Mesothelial cell of epicardium (in vitro differentiated cells): ENCODE results near the gene FRMD1. TPM values are rescaled to one million over a fixed set of nuclear protein-coding genes. Genes with fewer than 3 reads are reported as not detected.

Experiments
- DNase-seq, 2 experiments: peaks; one replicate each; pipeline ENCODE4 v3.0.0; 2021; ENCODE audit warnings: low spot score in 2 of 2; ENCODE audit not compliant: unreplicated experiment in 2 of 2
- H3K27ac Mint-ChIP-seq: 2 replicates; pipeline ENCODE4 v1.8.0; 2021; ENCODE audit warnings: mixed read lengths
- H3K27me3 Mint-ChIP-seq: 2 replicates; pipeline ENCODE4 v1.8.0; 2021; ENCODE audit warnings: low read depth, mixed read lengths
- H3K36me3 Mint-ChIP-seq: 2 replicates; pipeline ENCODE4 v1.8.0; 2021; ENCODE audit warnings: mixed read lengths
- H3K4me1 Mint-ChIP-seq: 2 replicates; pipeline ENCODE4 v1.8.0; 2021; ENCODE audit warnings: mixed read lengths
- H3K4me3 Mint-ChIP-seq: 2 replicates; pipeline ENCODE4 v1.8.0; 2021; ENCODE audit warnings: mild to moderate bottlenecking, moderate library complexity, mixed read lengths
- H3K9me3 Mint-ChIP-seq: 2 replicates; pipeline ENCODE4 v1.8.0; 2021; ENCODE audit warnings: mixed read lengths
- CTCF ChIP-seq: fragments of 200-600 bp; sonication (generic); IDR thresholded peaks from one replicate; pipeline ENCODE4 v1.5.0; 2021; ENCODE audit warnings: antibody characterized with exemption; ENCODE audit not compliant: unreplicated experiment
- total RNA-seq: library from RNA; stranded (reverse); gene quantifications from 3 replicates; pipeline ENCODE4 v1.2.1, GENCODE V29; 2021

Gene FRMD1
- total RNA-seq, 1 donor from 2014 or later = not detected

- H3K4me3 Mint-ChIP-seq = no peak overlapping the region
- H3K27ac Mint-ChIP-seq = no peak overlapping the region
- H3K4me1 Mint-ChIP-seq = peaks cover 4% of the 10 kb centered on the region
- TF ChIP-seq CTCF = no peak
- no peaks in the 10 kb centered on the region for H3K9me3 Mint-ChIP-seq
- no peaks in the 10 kb centered on the region for H3K27me3 Mint-ChIP-seq
- DNase-seq = no peak
- no peaks in the 10 kb centered on the region for H3K36me3 Mint-ChIP-seq
These were observed 17.3 kb upstream of the FRMD1 start for GRCh38 chr6:168096271-168096764.

GRCh38 chr6:168095716-168096250 is 16.8 kb upstream of the FRMD1 start:
- no peak for DNase-seq
- no peak for TF ChIP-seq CTCF
- Mint-ChIP-seq H3K27ac (no peak overlapping the region), H3K9me3 (no peaks in the 10 kb centered on the region), H3K4me1 (peaks cover 10% of the 10 kb centered on the region), H3K36me3 (no peaks in the 10 kb centered on the region), H3K4me3 (no peak overlapping the region), H3K27me3 (no peaks in the 10 kb centered on the region)

- H3K4me3 Mint-ChIP-seq = no peak overlapping the region
- no peaks in the 10 kb centered on the region for H3K36me3 Mint-ChIP-seq
- no peak for TF ChIP-seq CTCF
- H3K27me3 Mint-ChIP-seq = no peaks in the 10 kb centered on the region
- no peak overlapping the region for H3K27ac Mint-ChIP-seq
- peaks cover 15% of the 10 kb centered on the region for H3K4me1 Mint-ChIP-seq
- H3K9me3 Mint-ChIP-seq = no peaks in the 10 kb centered on the region
- DNase-seq = no peak
These were observed 16.2 kb upstream of the FRMD1 start for GRCh38 chr6:168095171-168095691.

- H3K4me1 Mint-ChIP-seq = peaks cover 25% of the 10 kb centered on the region
- H3K9me3 Mint-ChIP-seq = no peaks in the 10 kb centered on the region
- TF ChIP-seq CTCF = no peak
- H3K36me3 Mint-ChIP-seq = no peaks in the 10 kb centered on the region
- DNase-seq = no peak
- H3K27ac Mint-ChIP-seq = no peak overlapping the region
- H3K4me3 Mint-ChIP-seq = no peak overlapping the region
- H3K27me3 Mint-ChIP-seq = no peaks in the 10 kb centered on the region
These were observed 14.6 kb upstream of the FRMD1 start for GRCh38 chr6:168093634-168094033.

- peaks cover 30% of the 10 kb centered on the region for H3K4me1 Mint-ChIP-seq
- H3K27ac Mint-ChIP-seq = no peak overlapping the region
- H3K4me3 Mint-ChIP-seq = no peak overlapping the region
- H3K9me3 Mint-ChIP-seq = no peaks in the 10 kb centered on the region
- TF ChIP-seq CTCF = no peak
- H3K27me3 Mint-ChIP-seq = no peaks in the 10 kb centered on the region
- H3K36me3 Mint-ChIP-seq = no peaks in the 10 kb centered on the region
- DNase-seq = no peak
These were observed 14.1 kb upstream of the FRMD1 start for GRCh38 chr6:168093071-168093505.
